ENCODE data around the gene LRRC40.

LRRC40 gene

DNA sequence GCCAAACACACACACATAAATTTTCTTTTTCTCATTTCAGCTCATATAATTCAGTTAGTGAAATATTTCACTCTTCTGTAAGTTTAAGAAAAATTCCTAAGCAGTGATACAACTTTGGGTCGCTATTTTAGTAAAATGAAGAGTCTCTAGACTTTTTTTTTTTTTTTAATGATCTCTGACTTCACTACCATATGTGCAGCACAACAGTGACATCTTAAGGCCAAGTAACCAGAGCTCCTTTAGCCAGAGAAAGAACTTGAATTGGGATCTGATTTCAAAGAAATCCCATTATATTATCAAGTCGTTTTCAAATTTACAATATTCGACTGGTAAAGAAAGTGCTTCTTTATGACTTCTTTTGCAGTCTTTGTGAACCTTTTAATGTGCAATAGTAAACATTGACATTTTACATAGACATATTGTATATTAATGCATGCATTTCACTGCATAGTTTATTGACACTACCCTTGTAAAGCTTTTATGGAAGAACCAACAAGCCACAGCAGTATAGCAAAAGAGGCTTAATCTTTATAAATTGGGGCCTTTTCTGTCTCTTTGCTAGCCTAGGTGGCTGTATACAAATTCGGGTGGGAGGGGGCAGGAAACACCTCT is 62.2 kb downstream of the LRRC40 start:
- no peak overlapping the region for H3K4me3 ChIP-seq (ENCODE audit: low read depth, low read length)
- TF ChIP-seq, protein P1, sequence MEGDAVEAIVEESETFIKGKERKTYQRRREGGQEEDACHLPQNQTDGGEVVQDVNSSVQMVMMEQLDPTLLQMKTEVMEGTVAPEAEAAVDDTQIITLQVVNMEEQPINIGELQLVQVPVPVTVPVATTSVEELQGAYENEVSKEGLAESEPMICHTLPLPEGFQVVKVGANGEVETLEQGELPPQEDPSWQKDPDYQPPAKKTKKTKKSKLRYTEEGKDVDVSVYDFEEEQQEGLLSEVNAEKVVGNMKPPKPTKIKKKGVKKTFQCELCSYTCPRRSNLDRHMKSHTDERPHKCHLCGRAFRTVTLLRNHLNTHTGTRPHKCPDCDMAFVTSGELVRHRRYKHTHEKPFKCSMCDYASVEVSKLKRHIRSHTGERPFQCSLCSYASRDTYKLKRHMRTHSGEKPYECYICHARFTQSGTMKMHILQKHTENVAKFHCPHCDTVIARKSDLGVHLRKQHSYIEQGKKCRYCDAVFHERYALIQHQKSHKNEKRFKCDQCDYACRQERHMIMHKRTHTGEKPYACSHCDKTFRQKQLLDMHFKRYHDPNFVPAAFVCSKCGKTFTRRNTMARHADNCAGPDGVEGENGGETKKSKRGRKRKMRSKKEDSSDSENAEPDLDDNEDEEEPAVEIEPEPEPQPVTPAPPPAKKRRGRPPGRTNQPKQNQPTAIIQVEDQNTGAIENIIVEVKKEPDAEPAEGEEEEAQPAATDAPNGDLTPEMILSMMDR (IDR thresholded peaks at IDR 0.05; ENCODE audit: low read depth, low read length), result no peak
- DNase-seq (ENCODE audit: low read depth), result no peak

DNA sequence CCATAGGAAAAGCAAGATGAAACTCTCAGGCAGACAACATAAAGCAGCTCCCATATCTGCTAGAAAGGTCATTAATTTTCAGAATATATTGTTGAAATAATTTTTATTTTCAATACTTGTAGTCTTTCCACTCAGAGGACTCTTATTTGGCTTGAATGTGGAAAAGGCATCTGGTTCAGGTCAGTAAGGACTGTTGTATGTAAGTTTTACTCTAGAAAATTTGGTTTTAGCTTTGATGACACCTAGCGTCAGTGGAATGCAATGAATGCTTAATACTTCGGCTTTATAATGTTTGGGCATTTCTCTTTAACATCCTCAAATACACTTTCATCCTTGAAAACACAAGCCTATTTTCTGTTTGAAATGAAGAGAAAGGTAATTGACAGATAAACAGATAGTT is 63.3 kb downstream of the LRRC40 start:
- TF ChIP-seq MAX (IDR thresholded peaks at IDR 0.05; ENCODE audit: low read depth, low read length) (no peak), MYC (IDR thresholded peaks at IDR 0.05; ENCODE audit: low read depth, low read length) (no peak), POLR2A (IDR thresholded peaks at IDR 0.05; ENCODE audit: extremely low read depth, insufficient read length) (no peak)
- TF ChIP-seq, protein P1 (IDR thresholded peaks at IDR 0.05; ENCODE audit: low read depth, low read length), result no peak
- H3K4me3 ChIP-seq (ENCODE audit: low read depth, low read length), result no peak overlapping the region
- no peak for DNase-seq (ENCODE audit: low read depth)

DNA sequence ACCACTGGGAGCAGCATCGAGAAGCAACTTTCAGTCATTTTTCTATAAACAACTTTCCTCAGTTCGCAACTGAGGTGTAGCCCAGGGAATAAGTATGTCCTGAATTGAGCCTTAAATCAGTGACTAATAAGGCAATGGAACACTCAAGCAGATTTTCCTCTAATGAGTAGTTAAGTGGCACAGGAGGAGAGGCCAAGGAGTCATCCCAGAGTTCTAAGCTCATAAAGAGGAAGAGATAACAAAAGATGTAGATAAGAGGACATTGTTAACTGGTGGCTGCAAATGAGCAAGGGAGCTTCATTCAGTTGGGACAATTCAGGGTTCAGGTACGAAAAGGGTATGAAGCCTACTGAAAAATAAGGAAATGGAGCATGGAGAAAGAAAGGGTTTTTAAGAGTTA is 64.5 kb downstream of the LRRC40 start:
- TF ChIP-seq MYC (IDR thresholded peaks at IDR 0.05; ENCODE audit: low read depth, low read length) (no peak), MAX (IDR thresholded peaks at IDR 0.05; ENCODE audit: low read depth, low read length) (no peak), POLR2A (IDR thresholded peaks at IDR 0.05; ENCODE audit: extremely low read depth, insufficient read length) (no peak)
- TF ChIP-seq, protein P1 (IDR thresholded peaks at IDR 0.05; ENCODE audit: low read depth, low read length), result no peak
- DNase-seq (ENCODE audit: low read depth), result no peak
- no peak overlapping the region for H3K4me3 ChIP-seq (ENCODE audit: low read depth, low read length)

DNA sequence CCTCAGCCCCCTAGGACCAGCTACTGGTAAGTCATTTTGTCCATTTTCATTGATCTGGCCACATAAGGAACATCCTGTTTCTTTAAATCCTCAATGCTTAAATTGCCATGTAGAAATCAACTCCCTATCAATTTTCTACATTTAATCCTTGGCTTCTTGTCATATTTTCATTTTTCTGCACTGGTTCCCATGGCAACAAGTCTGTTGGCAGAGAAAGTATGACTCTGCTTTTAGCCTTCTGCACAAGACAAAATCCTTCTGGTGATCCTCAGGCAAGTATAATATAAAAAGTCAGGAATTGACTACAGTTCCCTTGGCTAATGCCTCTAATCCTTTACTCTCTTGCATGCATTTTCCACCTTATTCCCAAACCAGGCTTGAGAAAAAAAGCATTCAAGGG is 65.0 kb downstream of the LRRC40 start:
- DNase-seq (ENCODE audit: low read depth), result no peak
- TF ChIP-seq MAX (IDR thresholded peaks at IDR 0.05; ENCODE audit: low read depth, low read length) (no peak), POLR2A (IDR thresholded peaks at IDR 0.05; ENCODE audit: extremely low read depth, insufficient read length) (no peak), MYC (IDR thresholded peaks at IDR 0.05; ENCODE audit: low read depth, low read length) (no peak)
- TF ChIP-seq, protein P1 (IDR thresholded peaks at IDR 0.05; ENCODE audit: low read depth, low read length), result no peak
- H3K4me3 ChIP-seq (ENCODE audit: low read depth, low read length), result no peak overlapping the region

GRCh38 chr1:70134148-70134547 is 71.2 kb downstream of the LRRC40 start:
- H3K4me3 ChIP-seq (ENCODE audit: low read depth, low read length), result no peak overlapping the region
- TF ChIP-seq, protein P1 (IDR thresholded peaks at IDR 0.05; ENCODE audit: low read depth, low read length), result no peak
- no peak for TF ChIP-seq MYC (IDR thresholded peaks at IDR 0.05; ENCODE audit: low read depth, low read length)
- no peak for TF ChIP-seq POLR2A (IDR thresholded peaks at IDR 0.05; ENCODE audit: extremely low read depth, insufficient read length)
- no peak for TF ChIP-seq MAX (IDR thresholded peaks at IDR 0.05; ENCODE audit: low read depth, low read length)
- DNase-seq (ENCODE audit: low read depth), result no peak

DNA sequence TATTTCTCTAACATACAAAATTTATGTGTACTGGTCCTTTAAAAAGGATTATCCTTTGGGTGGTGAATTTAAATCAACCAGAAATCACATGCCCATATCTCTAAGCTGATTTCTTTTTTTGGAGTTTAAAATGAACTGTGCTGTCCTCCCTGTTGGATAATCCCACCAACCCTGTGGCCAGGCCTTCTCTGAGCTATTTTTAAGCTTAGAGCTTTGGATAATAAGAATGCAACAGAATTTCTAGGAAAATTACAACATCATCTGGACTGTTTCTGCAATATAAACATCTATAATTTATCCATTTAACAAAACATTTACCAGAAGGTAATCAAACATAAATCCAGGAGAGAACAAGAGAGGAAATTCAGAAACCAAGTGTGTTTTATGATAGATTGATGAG is 88.3 kb downstream of the LRRC40 start:
- no peak overlapping the region for H3K4me3 ChIP-seq (ENCODE audit: low read depth, low read length)
- DNase-seq (ENCODE audit: low read depth), result no peak
- no peak for TF ChIP-seq MAX (IDR thresholded peaks at IDR 0.05; ENCODE audit: low read depth, low read length)
- no peak for TF ChIP-seq POLR2A (IDR thresholded peaks at IDR 0.05; ENCODE audit: extremely low read depth, insufficient read length)
- no peak for TF ChIP-seq MYC (IDR thresholded peaks at IDR 0.05; ENCODE audit: low read depth, low read length)
- TF ChIP-seq, protein P1 (IDR thresholded peaks at IDR 0.05; ENCODE audit: low read depth, low read length), result no peak

Data from NB4 (cell line).